ENCODE data around the gene FBXL12.

GRCh38 chr19:9834307-9834725 lies 15.4 kb upstream of the FBXL12 start:
- no peak for TF ChIP-seq CTCF (IDR thresholded peaks at IDR 0.05)
- no peak for TF ChIP-seq POLR2A (IDR thresholded peaks at IDR 0.05)
- no peak for TF ChIP-seq EP300 (IDR thresholded peaks at IDR 0.05)
- no peak for TF ChIP-seq POLR2AphosphoS5 (IDR thresholded peaks at IDR 0.05)

Measured in upper lobe of left lung (tissue), 4 donors.